Activated CD4-positive, alpha-beta T cell treated with anti-CD3 and anti-CD28 coated beads, Interleukin-2, amount 10 ng/mL, durations not matched to agents 24 days and 14 days (primary cell): ENCODE measurements around the gene LIPC. TPM values are rescaled to one million over a fixed set of nuclear protein-coding genes. Genes with fewer than 3 reads are reported as not detected.

ENCODE experiments used
- DNase-seq: peaks from one replicate; pipeline ENCODE4 v3.0.0; 2022
- H3K27ac Mint-ChIP-seq: one replicate; pipeline ENCODE4 v1.8.0; 2022; ENCODE audit warnings: mild to moderate bottlenecking, mixed read lengths
- H3K27me3 Mint-ChIP-seq: one replicate; pipeline ENCODE4 v1.8.0; 2022; ENCODE audit warnings: mixed read lengths
- H3K36me3 Mint-ChIP-seq: one replicate; pipeline ENCODE4 v1.8.0; 2022; ENCODE audit warnings: low read depth, mild to moderate bottlenecking, mixed read lengths
- H3K4me1 Mint-ChIP-seq: one replicate; pipeline ENCODE4 v1.8.0; 2021; ENCODE audit warnings: mixed read lengths
- H3K4me3 Mint-ChIP-seq: one replicate; pipeline ENCODE4 v1.8.0; 2022; ENCODE audit warnings: mild to moderate bottlenecking, moderate library complexity, mixed read lengths
- H3K9me3 Mint-ChIP-seq: one replicate; pipeline ENCODE4 v1.8.0; 2021; ENCODE audit warnings: mixed read lengths
- intact Hi-C: fragments of 100-400 bp; cut with micrococcal nuclease; formaldehyde crosslinking; loops from one replicate; pipeline ENCODE4 v1.15.1; 2023
- total RNA-seq: library from RNA; stranded (reverse); gene quantifications from 2 replicates; pipeline ENCODE4 v1.2.3, GENCODE V29; 2022

Gene LIPC
- total RNA-seq, 1 donor from 2014 or later: 0.93 TPM

- Mint-ChIP-seq H3K4me3 (peak overlapping the region; percentile 11), H3K27me3 (no peaks in the 10 kb centered on the region), H3K27ac (peak overlapping the region; percentile 84), H3K4me1 (peaks cover 84% of the 10 kb centered on the region), H3K36me3 (peaks cover 6% of the 10 kb centered on the region), H3K9me3 (no peaks in the 10 kb centered on the region)
- intact Hi-C loops: loop anchor here (5.0 kb wide), 2 partner anchors 168 to 288 kb away; partner anchors contain the start of gene ADAM10
- no peak for DNase-seq
These were observed 27.8 kb downstream of the LIPC start for GRCh38 chr15:58459560-58459959.

DNA sequence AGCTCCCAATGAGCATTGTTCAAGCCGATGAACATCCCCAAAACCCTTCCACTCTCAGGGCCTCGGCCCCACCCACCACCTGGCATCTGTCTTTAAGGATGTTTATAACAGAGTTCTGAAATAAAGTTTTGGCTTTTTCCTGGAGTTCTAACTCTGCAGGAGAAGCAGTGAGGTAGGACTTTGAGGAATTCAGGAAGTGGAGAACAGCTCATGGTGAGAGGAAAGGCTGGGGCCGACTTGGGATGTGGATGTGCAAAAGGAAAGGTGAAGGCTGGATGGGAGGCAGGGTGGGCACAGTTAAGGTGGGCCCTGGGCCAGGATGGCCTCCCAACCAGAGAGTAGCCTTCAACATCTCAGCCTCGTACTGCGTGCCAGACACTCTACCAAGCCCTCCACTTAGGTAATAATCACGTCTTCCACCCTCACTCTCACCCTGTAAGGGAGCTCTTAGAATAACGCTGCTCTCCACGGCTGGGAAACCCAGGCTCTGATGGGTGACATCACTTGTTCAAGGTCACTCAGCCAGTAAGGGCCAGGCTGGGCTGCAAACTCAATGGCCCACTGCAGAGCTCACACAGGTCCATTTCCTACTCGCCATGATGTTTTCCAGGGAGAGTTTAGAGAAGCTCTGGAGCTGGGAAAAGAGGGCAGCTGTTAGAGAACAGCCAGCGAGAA is 28.5 kb downstream of the LIPC start:
- H3K4me3 Mint-ChIP-seq: no peak overlapping the region
- peaks cover 5% of the 10 kb centered on the region for H3K36me3 Mint-ChIP-seq
- intact Hi-C loops: no loop called here
- no peak for DNase-seq
- H3K4me1 Mint-ChIP-seq: peaks cover 77% of the 10 kb centered on the region
- H3K27me3 Mint-ChIP-seq: no peaks in the 10 kb centered on the region
- H3K9me3 Mint-ChIP-seq: no peaks in the 10 kb centered on the region
- H3K27ac Mint-ChIP-seq: peak overlapping the region; percentile 62

DNA sequence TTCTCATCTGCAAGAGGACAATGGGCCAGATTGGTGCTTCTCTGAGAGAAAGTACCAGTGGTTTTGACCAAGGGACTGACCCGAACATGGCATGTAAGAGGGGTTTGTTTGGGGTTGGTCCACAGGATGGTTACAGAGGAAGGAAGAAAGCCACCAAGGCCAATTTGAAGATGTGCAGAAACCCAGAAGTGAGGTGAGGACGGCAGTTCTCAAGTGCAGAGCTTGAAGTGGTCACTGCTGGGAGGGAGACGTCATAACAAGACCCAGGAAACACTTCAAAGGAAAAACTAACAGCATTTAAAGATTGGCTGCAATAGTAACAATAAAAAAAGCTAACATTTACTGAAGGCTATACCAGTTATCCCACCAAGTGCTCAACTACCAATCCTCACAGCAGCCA is 29.1 kb downstream of the LIPC start:
- no peak for DNase-seq
- peaks cover 80% of the 10 kb centered on the region for H3K4me1 Mint-ChIP-seq
- no peak overlapping the region for H3K4me3 Mint-ChIP-seq
- no peak overlapping the region for H3K27ac Mint-ChIP-seq
- intact Hi-C loops: no loop called here
- no peaks in the 10 kb centered on the region for H3K27me3 Mint-ChIP-seq
- H3K36me3 Mint-ChIP-seq: peaks cover 5% of the 10 kb centered on the region
- H3K9me3 Mint-ChIP-seq: no peaks in the 10 kb centered on the region

GRCh38 chr15:58462547-58462946 is 30.8 kb downstream of the LIPC start:
- no peak for DNase-seq
- peaks cover 71% of the 10 kb centered on the region for H3K4me1 Mint-ChIP-seq
- H3K4me3 Mint-ChIP-seq: no peak overlapping the region
- intact Hi-C loops: loop anchor here (1.0 to 2.0 kb wide), 2 partner anchors 11 to 14 kb away; no protein-coding TSS in a partner anchor
- peaks cover 2% of the 10 kb centered on the region for H3K36me3 Mint-ChIP-seq
- H3K9me3 Mint-ChIP-seq: peaks cover 1% of the 10 kb centered on the region
- peak overlapping the region; percentile 10 for H3K27ac Mint-ChIP-seq
- no peaks in the 10 kb centered on the region for H3K27me3 Mint-ChIP-seq

DNA sequence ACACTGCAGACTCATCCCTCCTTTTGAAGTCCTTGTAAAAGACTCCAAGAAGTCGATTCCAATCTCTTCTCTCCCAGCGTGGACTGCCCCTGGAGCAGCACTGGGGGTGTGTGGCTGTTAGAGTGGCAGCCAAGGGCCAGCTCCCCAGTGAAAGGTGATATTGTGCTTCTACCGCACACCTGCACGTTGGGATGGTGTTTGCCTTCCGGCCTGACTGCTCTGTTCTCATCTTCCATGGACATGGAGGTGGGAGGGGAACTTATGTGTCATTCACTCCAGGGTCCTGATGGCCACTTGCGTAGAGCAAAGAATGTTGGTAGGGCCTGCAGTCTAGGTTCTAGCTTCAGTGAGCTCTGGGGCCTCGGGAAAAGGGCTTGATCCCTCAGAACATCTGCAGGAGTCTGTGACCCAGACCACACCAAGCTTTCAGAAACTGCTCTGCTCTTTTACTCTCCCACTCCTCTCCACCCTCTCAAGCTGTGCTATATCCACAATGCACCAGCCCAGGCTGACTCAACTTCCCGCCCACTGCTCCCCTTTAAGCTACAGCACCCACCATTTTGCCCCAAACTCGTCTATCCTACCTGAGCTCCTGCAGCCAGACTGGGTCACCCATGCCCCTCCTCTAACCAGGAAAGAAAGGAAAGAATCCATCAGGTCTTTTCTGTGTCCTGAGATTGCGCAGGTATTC is 31.3 kb downstream of the LIPC start:
- H3K27ac Mint-ChIP-seq: peak overlapping the region; percentile 71
- H3K4me3 Mint-ChIP-seq: peak overlapping the region; percentile 53
- intact Hi-C loops: loop anchor here (1.0 to 2.0 kb wide), 2 partner anchors 10 to 14 kb away; no protein-coding TSS in a partner anchor
- peaks cover 2% of the 10 kb centered on the region for H3K36me3 Mint-ChIP-seq
- no peak for DNase-seq
- H3K9me3 Mint-ChIP-seq: peaks cover 3% of the 10 kb centered on the region
- no peaks in the 10 kb centered on the region for H3K27me3 Mint-ChIP-seq
- H3K4me1 Mint-ChIP-seq: peaks cover 67% of the 10 kb centered on the region

- Mint-ChIP-seq H3K27ac (peak overlapping the region; percentile 71), H3K4me3 (peak overlapping the region; percentile 53), H3K36me3 (peaks cover 2% of the 10 kb centered on the region), H3K9me3 (peaks cover 3% of the 10 kb centered on the region), H3K27me3 (no peaks in the 10 kb centered on the region), H3K4me1 (peaks cover 58% of the 10 kb centered on the region)
- DNase-seq: no peak
- intact Hi-C loops: loop anchor here (2.0 kb wide), 1 partner anchor 15 kb away; no protein-coding TSS in a partner anchor
These were observed 32.2 kb downstream of the LIPC start for GRCh38 chr15:58463815-58464650.

DNA sequence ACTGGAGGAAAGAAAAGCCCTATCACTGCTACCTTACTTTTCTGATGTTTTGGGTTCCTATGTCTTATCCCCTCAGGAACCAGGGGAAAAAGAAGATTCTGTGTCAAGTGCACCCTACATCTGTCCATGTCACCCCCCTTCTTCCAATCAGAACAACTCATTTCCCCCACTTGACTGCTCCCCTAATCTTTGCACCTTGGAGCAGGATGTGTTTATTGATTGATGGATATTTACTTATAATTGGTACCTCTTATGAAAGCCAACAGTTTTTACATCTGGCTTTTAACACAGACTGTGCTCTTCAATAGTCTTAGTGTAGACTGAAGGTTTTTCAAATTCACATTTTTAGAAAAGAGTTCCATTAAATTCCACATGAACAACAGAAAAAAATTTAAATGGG is 33.3 kb downstream of the LIPC start:
- DNase-seq: no peak
- Mint-ChIP-seq H3K36me3 (peaks cover 2% of the 10 kb centered on the region), H3K27ac (no peak overlapping the region), H3K4me3 (no peak overlapping the region), H3K4me1 (peaks cover 59% of the 10 kb centered on the region), H3K27me3 (no peaks in the 10 kb centered on the region), H3K9me3 (peaks cover 3% of the 10 kb centered on the region)
- intact Hi-C loops: no loop called here

GRCh38 chr15:58465866-58466517 is 34.2 kb downstream of the LIPC start:
- Mint-ChIP-seq H3K36me3 (peaks cover 2% of the 10 kb centered on the region), H3K9me3 (peaks cover 3% of the 10 kb centered on the region), H3K27me3 (no peaks in the 10 kb centered on the region), H3K4me3 (no peak overlapping the region), H3K4me1 (peaks cover 53% of the 10 kb centered on the region), H3K27ac (peak overlapping the region; percentile 3)
- intact Hi-C loops: no loop called here
- no peak for DNase-seq

DNA sequence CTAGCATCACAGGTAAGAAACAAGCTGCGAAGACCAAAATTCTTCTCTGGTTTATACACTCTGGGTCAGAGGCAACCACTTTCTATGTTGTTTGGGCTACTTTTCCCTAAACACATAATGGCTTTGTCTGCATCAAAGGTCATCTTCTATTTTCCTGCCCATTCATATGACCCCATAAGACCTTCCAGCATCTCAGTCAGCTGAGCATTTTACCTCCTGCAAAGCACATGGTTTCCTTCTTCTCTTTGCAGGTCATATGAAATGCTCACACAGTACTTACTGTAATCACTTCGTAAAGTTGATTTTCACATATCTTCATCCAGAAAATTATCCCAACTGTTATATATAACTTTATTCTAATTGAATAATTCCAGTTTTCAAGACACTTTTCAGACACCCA is 34.8 kb downstream of the LIPC start:
- no peak overlapping the region for H3K4me3 Mint-ChIP-seq
- no peak overlapping the region for H3K27ac Mint-ChIP-seq
- intact Hi-C loops: no loop called here
- no peak for DNase-seq
- H3K9me3 Mint-ChIP-seq: peaks cover 3% of the 10 kb centered on the region
- no peaks in the 10 kb centered on the region for H3K27me3 Mint-ChIP-seq
- H3K36me3 Mint-ChIP-seq: peaks cover 2% of the 10 kb centered on the region
- H3K4me1 Mint-ChIP-seq: peaks cover 51% of the 10 kb centered on the region

- no peak for DNase-seq
- Mint-ChIP-seq H3K27me3 (no peaks in the 10 kb centered on the region), H3K36me3 (no peaks in the 10 kb centered on the region), H3K27ac (no peak overlapping the region), H3K4me3 (no peak overlapping the region), H3K4me1 (peaks cover 44% of the 10 kb centered on the region), H3K9me3 (peaks cover 3% of the 10 kb centered on the region)
- intact Hi-C loops: no loop called here
These were observed 35.4 kb downstream of the LIPC start for GRCh38 chr15:58467121-58467721.

GRCh38 chr15:58467722-58468423 is 36.1 kb downstream of the LIPC start:
- peaks cover 42% of the 10 kb centered on the region for H3K4me1 Mint-ChIP-seq

GRCh38 chr15:58469432-58470353 is 37.9 kb downstream of the LIPC start:
- Mint-ChIP-seq H3K27me3 (no peaks in the 10 kb centered on the region), H3K36me3 (peaks cover under 1% of the 10 kb centered on the region), H3K27ac (no peak overlapping the region), H3K9me3 (peaks cover 7% of the 10 kb centered on the region), H3K4me3 (no peak overlapping the region), H3K4me1 (peaks cover 46% of the 10 kb centered on the region)
- intact Hi-C loops: loop anchor here (5.0 to 10.0 kb wide), 2 partner anchors 78 to 125 kb away; no protein-coding TSS in a partner anchor
- DNase-seq: no peak

More at GRCh38 chr15:58467722-58468423, 36.1 kb downstream of the LIPC start:
- Mint-ChIP-seq H3K36me3 (no peaks in the 10 kb centered on the region), H3K27me3 (no peaks in the 10 kb centered on the region), H3K4me3 (no peak overlapping the region), H3K9me3 (peaks cover 3% of the 10 kb centered on the region), H3K27ac (peak overlapping the region; percentile 55)
- no peak for DNase-seq
- intact Hi-C loops: no loop called here
